Lung (tissue), 12 donors: ENCODE data around the gene CNTNAP1. TPM values are rescaled to one million over a fixed set of nuclear protein-coding genes. Genes with fewer than 3 reads are reported as not detected.

Source experiments
- ATAC-seq: fragments of 200-7000 bp; cut with Tn5 transposase; one replicate; pipeline ENCODE4 v1.9.1; 2020; ENCODE audit warnings: moderate number of reproducible peaks; ENCODE audit not compliant: insufficient read depth, low FRiP score
- DNase-seq, 3 donors: peaks; one replicate each; pipeline ENCODE4 v3.0.0-alpha.2; 2013 to 2017
- H3K27ac ChIP-seq, 2 donors: one replicate each; pipeline ENCODE4 v1.5.1; 2013; ENCODE audit warnings: mild to moderate bottlenecking in 2 of 2, moderate library complexity in 2 of 2, control low read depth in 1 of 2, inconsistent platforms in 1 of 2, low read depth in 1 of 2, low read length in 1 of 2
- H3K27me3 ChIP-seq, 3 donors: one replicate each; pipeline ENCODE4 v1.5.1; 2013; ENCODE audit warnings: low read length in 2 of 3; ENCODE audit not compliant: control insufficient read depth in 3 of 3, insufficient read depth in 3 of 3
- H3K36me3 ChIP-seq, 4 donors: one replicate each; pipeline ENCODE4 v1.5.1; 2013; ENCODE audit warnings: low read length in 4 of 4, mild to moderate bottlenecking in 1 of 4, moderate library complexity in 1 of 4; ENCODE audit not compliant: control insufficient read depth in 4 of 4, insufficient read depth in 4 of 4
- H3K4me1 ChIP-seq, 5 donors: one replicate each; pipeline ENCODE4 v1.5.1; 2013; ENCODE audit warnings: low read length in 5 of 5, mild to moderate bottlenecking in 2 of 5, moderate library complexity in 1 of 5; ENCODE audit not compliant: control insufficient read depth in 5 of 5, insufficient read depth in 5 of 5
- H3K4me3 ChIP-seq: one replicate; pipeline ENCODE4 v1.5.1; 2013; ENCODE audit warnings: mild to moderate bottlenecking, control low read depth, moderate library complexity
- H3K9ac ChIP-seq, 2 donors: one replicate each; pipeline ENCODE4 v1.5.1; 2013; ENCODE audit warnings: low read length in 2 of 2, control low read depth in 1 of 2; ENCODE audit not compliant: insufficient read depth in 1 of 2
- H3K9me3 ChIP-seq, 4 donors: one replicate each; pipeline ENCODE4 v1.5.1; 2013; ENCODE audit warnings: low read length in 3 of 4, mild to moderate bottlenecking in 1 of 4, moderate library complexity in 1 of 4; ENCODE audit not compliant: control insufficient read depth in 4 of 4, insufficient read depth in 3 of 4
- WGBS, 2 donors: extraction: QIAGEN DNeasy Blood & Tissue Kit; methylation state at CpG; one replicate each; pipeline ENCODE4 v1.1.7; 2013; 5-methylcytosine and 5-hydroxymethylcytosine counted together
- polyA plus RNA-seq, 2 donors: library from polyadenylated mRNA; stranded (reverse); fragments of 200-250 nt; gene quantifications; one replicate each; pipeline ENCODE4 v1.2.1, GENCODE V29; 2013
- total RNA-seq, 2 donors: library from RNA; depleted of rRNA in 1 of 2; stranded (reverse); fragments of >200 nt in 1 of 2; gene quantifications; one replicate each; pipeline ENCODE4 v1.2.1, GENCODE V29; 2014 to 2021
- TF ChIP-seq, protein P1 (sequence below): IDR thresholded peaks from 2 replicates; pipeline ENCODE4 v1.5.1; 2012; ENCODE audit warnings: mild to moderate bottlenecking; ENCODE audit errors: control extremely low read depth, extremely low read depth
- donor health status: control.
- donor health status: control.
- donor health status: Bipolar disorder and iron deficiency.
- donor health status: healthy.
- donor health status: DM: yes; HTN: yes; CAD: no.

CNTNAP1 gene
- total and polyA plus RNA-seq, 4 donors = 2.9 to 12.5 (median 7.6) TPM

GRCh38 chr17:42698736-42699414 lies 16.5 kb downstream of the CNTNAP1 start:
- peaks cover 9 to 41% (median 15%) of the 10 kb centered on the region in 4 donors for H3K36me3 ChIP-seq
- ATAC-seq = peak; percentile 5

DNA sequence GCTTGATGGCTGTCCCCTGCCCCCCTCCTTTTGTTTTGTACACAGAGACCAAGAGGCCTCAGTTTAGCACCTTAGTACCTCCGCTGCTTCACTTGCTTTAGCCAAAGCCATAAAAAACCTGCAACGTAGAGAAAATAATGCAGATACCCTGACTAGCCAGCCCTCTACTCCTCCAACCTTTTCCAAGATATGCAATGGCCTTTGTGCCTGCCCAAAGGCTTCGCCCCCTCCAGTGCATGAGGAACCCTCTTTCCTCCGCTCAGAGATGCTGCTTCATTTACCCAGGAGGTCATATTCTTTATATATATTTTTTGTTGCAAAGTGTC lies 17.0 kb downstream of the CNTNAP1 start:
- Histone ChIP-seq H3K36me3 (peaks cover 9 to 43% (median 16%) of the 10 kb centered on the region in 4 donors), H3K27ac (peak overlapping the region in 1 of 2 donors; percentile 33)
- DNase-seq = no peak

More at GRCh38 chr17:42698736-42699414, 16.5 kb downstream of the CNTNAP1 start:
- Histone ChIP-seq H3K27me3 (peaks cover 0 to 4% (median 0%) of the 10 kb centered on the region in 3 donors), H3K4me3 (no peak overlapping the region), H3K9me3 (no peaks in the 10 kb centered on the region), H3K9ac (no peak overlapping the region), H3K27ac (peak overlapping the region in 1 of 2 donors; percentile 33), H3K4me1 (no peaks in the 10 kb centered on the region)
- 71 to 100% methylated on average over 2 of the region's 2 CpGs for WGBS, 2 donors
- no peak for DNase-seq
- TF ChIP-seq, protein P1, sequence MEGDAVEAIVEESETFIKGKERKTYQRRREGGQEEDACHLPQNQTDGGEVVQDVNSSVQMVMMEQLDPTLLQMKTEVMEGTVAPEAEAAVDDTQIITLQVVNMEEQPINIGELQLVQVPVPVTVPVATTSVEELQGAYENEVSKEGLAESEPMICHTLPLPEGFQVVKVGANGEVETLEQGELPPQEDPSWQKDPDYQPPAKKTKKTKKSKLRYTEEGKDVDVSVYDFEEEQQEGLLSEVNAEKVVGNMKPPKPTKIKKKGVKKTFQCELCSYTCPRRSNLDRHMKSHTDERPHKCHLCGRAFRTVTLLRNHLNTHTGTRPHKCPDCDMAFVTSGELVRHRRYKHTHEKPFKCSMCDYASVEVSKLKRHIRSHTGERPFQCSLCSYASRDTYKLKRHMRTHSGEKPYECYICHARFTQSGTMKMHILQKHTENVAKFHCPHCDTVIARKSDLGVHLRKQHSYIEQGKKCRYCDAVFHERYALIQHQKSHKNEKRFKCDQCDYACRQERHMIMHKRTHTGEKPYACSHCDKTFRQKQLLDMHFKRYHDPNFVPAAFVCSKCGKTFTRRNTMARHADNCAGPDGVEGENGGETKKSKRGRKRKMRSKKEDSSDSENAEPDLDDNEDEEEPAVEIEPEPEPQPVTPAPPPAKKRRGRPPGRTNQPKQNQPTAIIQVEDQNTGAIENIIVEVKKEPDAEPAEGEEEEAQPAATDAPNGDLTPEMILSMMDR = no peak

GRCh38 chr17:42700586-42701289 lies 18.4 kb downstream of the CNTNAP1 start:
- peaks cover 16 to 55% (median 22%) of the 10 kb centered on the region in 4 donors for H3K36me3 ChIP-seq
- ATAC-seq = no peak
- H3K4me3 ChIP-seq = no peak overlapping the region
- WGBS, 2 donors = 80 to 93% methylated on average over 10 of the region's 10 CpGs
- H3K27ac ChIP-seq = no peak overlapping the region
- H3K27me3 ChIP-seq = peaks cover 0 to 4% (median 0%) of the 10 kb centered on the region in 3 donors
- no peak for DNase-seq
- no peaks in the 10 kb centered on the region for H3K4me1 ChIP-seq
- no peak overlapping the region for H3K9ac ChIP-seq
- TF ChIP-seq, protein P1 = no peak
- H3K9me3 ChIP-seq = no peaks in the 10 kb centered on the region

More for the DNA sequence above, 17.0 kb downstream of the CNTNAP1 start:
- Histone ChIP-seq H3K27me3 (peaks cover 0 to 4% (median 0%) of the 10 kb centered on the region in 3 donors), H3K9ac (no peak overlapping the region), H3K4me1 (no peaks in the 10 kb centered on the region), H3K9me3 (no peaks in the 10 kb centered on the region), H3K4me3 (no peak overlapping the region)
- no peak for ATAC-seq
- WGBS, 2 donors = 92 to 95% methylated on average over 4 of the region's 4 CpGs
- TF ChIP-seq, protein P1 = no peak
